HFFc6 (cell line): ENCODE results near the gene ABI3BP. TPM values are rescaled to one million over a fixed set of nuclear protein-coding genes. Genes with fewer than 3 reads are reported as not detected.
A peak's percentile ranks its signal among the peaks of the same experiment; 100 is the strongest.

Source experiments
- DNase-seq: peaks from one replicate; pipeline ENCODE4 v3.0.0-alpha.2; 2018
- H3K27ac Mint-ChIP-seq: 2 replicates; pipeline ENCODE4 v1.8.0; 2020; ENCODE audit warnings: mild to moderate bottlenecking, mixed read lengths
- H3K27me3 Mint-ChIP-seq: 2 replicates; pipeline ENCODE4 v1.8.0; 2021; ENCODE audit warnings: mild to moderate bottlenecking, moderate library complexity, mixed read lengths; ENCODE audit not compliant: insufficient read depth
- H3K36me3 Mint-ChIP-seq: 2 replicates; pipeline ENCODE4 v1.8.0; 2021; ENCODE audit warnings: low read depth, mixed read lengths
- H3K4me1 Mint-ChIP-seq: 2 replicates; pipeline ENCODE4 v1.8.0; 2020; ENCODE audit warnings: low read depth, mixed read lengths
- H3K4me3 Mint-ChIP-seq: 2 replicates; pipeline ENCODE4 v1.8.0; 2020; ENCODE audit warnings: mild to moderate bottlenecking, moderate library complexity, mixed read lengths
- H3K9me3 Mint-ChIP-seq: 2 replicates; pipeline ENCODE4 v1.8.0; 2020; ENCODE audit warnings: mild to moderate bottlenecking, mixed read lengths
- CTCF ChIP-seq: fragments of 200-600 bp; sonication (generic); IDR thresholded peaks from 2 replicates; pipeline ENCODE4 v1.5.0; 2021; ENCODE audit warnings: antibody characterized with exemption, mild to moderate bottlenecking
- total RNA-seq, 6 experiments: library from RNA; stranded (reverse); fragmentation: NEBNext Ultra II Directional; extraction: Animal tissue kit (Norgen Biotek cat#: 25700); gene quantifications; 2 replicates in 1 of 6; 3 replicates in 5 of 6; pipeline ENCODE4 v1.2.3, GENCODE V29; 2021

The ABI3BP gene
- total RNA-seq, 6 experiments from 2014 or later = 12.4 to 27.8 (median 24.6) TPM

DNA sequence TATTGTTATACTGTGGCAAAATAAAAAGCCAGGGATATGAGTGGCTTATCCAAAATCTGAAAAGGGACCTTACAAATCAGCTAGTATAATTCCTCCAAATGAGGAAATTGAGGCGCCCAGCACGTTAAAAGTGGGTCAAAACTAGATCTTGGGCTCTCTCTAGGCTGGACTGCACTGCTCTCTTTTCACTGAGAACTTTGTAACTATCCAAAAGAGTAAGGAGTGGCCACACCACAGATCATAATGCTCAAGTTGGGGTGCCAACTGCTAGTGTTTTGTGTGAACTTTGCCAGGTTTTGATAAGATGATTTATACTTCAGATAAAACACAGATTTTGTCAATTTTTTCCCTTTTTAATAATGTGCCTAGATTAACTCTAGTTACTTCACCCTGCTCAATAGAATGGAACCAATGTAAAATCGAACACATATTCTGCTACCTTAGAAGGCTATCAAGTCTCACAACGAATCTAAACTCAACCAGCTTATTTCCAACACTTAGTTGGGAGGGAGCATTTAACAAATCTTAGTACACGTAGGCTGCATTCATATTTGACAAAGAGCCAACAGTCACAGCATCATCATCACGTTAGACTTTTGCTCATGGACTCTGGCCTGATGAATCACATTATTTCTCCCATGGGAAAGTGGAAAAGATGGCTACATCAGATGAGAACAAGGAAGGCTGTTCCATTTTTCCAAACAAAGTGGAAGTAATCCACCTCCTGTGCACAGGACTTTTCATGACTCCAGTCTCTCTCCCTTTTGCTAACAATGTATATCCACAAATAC lies 64.4 kb downstream of the ABI3BP start:
- 0 out of 2 replicates have a peak overlapping the region, but pooled peaks have one; percentile 23 for H3K4me3 Mint-ChIP-seq
- TF ChIP-seq CTCF = no peak
- H3K27me3 Mint-ChIP-seq = no peaks in the 10 kb centered on the region; the same call in 1 of the 2 replicates
- peaks cover 23% of the 10 kb centered on the region for H3K4me1 Mint-ChIP-seq
- peak overlapping the region; percentile 73 for H3K27ac Mint-ChIP-seq
- H3K36me3 Mint-ChIP-seq = no peaks in the 10 kb centered on the region
- H3K9me3 Mint-ChIP-seq = no peaks in the 10 kb centered on the region
- peak; percentile 67 for DNase-seq

- DNase-seq = peak; percentile 8
- H3K27me3 Mint-ChIP-seq = no peaks in the 10 kb centered on the region; the same call in 1 of the 2 replicates
- no peaks in the 10 kb centered on the region for H3K9me3 Mint-ChIP-seq
- no peak overlapping the region for H3K27ac Mint-ChIP-seq
- H3K36me3 Mint-ChIP-seq = no peaks in the 10 kb centered on the region
- TF ChIP-seq CTCF = no peak; the same call in 1 of the 2 replicates
- no peak overlapping the region for H3K4me3 Mint-ChIP-seq
- H3K4me1 Mint-ChIP-seq = peaks cover 23% of the 10 kb centered on the region
Measured at GRCh38 chr3:100927775-100928174, 65.4 kb downstream of the ABI3BP start.

- Mint-ChIP-seq H3K27me3 (no peaks in the 10 kb centered on the region; the same call in 1 of the 2 replicates), H3K4me3 (no peak overlapping the region), H3K9me3 (no peaks in the 10 kb centered on the region), H3K27ac (no peak overlapping the region), H3K4me1 (peaks cover 25% of the 10 kb centered on the region), H3K36me3 (no peaks in the 10 kb centered on the region)
- DNase-seq = no peak
- no peak for TF ChIP-seq CTCF
Measured at GRCh38 chr3:100915706-100916495, 77.3 kb downstream of the ABI3BP start.

DNA sequence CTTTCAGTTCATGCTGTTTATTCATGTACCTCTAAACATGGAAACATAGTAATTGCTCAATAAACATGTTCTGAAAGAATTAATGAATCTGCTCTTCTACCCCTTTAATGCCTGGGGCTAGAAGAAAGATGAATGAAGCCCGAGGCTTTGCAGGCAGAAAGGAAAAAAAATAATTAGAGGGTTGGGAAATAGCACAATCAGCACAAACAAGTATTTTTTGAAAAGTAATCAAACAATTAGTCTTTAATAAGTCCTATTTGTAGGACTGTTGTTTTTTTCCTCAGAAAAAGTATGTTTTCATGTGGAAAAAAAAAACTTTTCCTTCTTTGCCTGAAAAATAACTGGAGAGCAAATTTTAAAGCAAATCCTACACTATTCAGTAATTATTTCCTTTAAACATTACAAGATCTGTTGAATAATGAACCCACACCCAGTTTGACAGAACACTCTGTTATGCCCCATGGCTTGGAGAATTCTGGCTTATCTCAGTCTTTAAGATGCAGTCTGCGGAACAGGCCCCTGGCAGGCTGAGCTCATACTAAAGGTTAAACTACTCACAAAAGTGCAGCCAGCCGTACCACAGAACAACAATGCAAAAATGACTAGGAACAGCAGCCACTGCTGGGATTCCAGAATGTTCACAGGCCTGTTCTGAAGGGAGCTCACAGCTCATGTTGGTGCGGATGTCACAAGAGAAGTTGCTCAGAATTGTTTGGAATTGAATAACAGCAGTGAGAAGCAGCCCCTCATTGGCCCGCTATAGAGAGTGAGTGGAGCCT lies 79.2 kb downstream of the ABI3BP start:
- Mint-ChIP-seq H3K9me3 (no peaks in the 10 kb centered on the region; the same call in 1 of the 2 replicates), H3K4me1 (peaks cover 26% of the 10 kb centered on the region), H3K27ac (no peak overlapping the region), H3K27me3 (no peaks in the 10 kb centered on the region; the same call in 1 of the 2 replicates), H3K4me3 (no peak overlapping the region), H3K36me3 (peaks cover 10% of the 10 kb centered on the region)
- TF ChIP-seq CTCF = no peak
- DNase-seq = no peak

DNA sequence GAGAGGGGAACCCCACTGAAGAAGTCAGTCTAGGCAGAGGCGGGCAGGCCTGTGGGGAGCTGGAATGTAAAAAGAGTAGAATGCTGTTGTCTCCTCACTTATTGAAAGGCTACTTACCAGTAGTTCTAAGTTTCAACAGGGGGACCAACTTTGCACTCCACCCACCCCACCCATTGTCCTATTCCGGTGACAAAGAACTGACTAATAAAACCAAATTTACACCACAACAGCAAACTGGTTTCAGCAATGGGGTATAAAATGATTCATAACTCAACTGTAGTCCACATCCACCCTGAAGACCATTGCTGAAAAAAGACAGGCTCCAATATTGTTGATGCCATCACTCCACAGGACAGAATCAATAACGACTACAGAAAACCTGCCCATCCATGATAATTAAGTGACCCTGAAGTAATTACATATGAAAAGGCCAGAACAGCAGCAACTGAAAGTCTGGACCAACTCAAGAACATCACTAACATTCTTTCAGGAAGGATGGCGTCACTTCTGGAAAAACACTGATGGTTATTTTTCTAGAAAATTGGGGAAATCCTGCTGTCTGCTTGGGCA lies 80.2 kb downstream of the ABI3BP start:
- Mint-ChIP-seq H3K9me3 (peaks cover 4% of the 10 kb centered on the region; the same call in 1 of the 2 replicates), H3K27me3 (no peaks in the 10 kb centered on the region; the same call in 1 of the 2 replicates), H3K4me1 (peaks cover 26% of the 10 kb centered on the region), H3K27ac (no peak overlapping the region), H3K36me3 (peaks cover 15% of the 10 kb centered on the region), H3K4me3 (no peak overlapping the region)
- no peak for TF ChIP-seq CTCF
- DNase-seq = no peak
